CD14-positive monocyte (primary cell): ENCODE data around the gene IL6R. TPM values are rescaled to one million over a fixed set of nuclear protein-coding genes. Genes with fewer than 3 reads are reported as not detected.
A peak's percentile ranks its signal among the peaks of the same experiment; 100 is the strongest.

Experiments
- DNase-seq, 3 donors: peaks; one replicate each; pipeline ENCODE4 v3.0.0-alpha.2; 2011 to 2022
- H2AFZ ChIP-seq: 2 replicates; pipeline ENCODE4 v1.6.0; 2012; ENCODE audit warnings: mild to moderate bottlenecking, low read depth, low read length, inconsistent platforms; ENCODE audit not compliant: insufficient read depth, poor library complexity, severe bottlenecking
- H3K27ac ChIP-seq, 2 donors: 1 replicate in 1 of 2; 2 replicates in 1 of 2; pipeline ENCODE4 v1.5.1; 2012 to 2013; ENCODE audit warnings: low read length in 2 of 2, control low read depth in 1 of 2, inconsistent platforms in 1 of 2, low read depth in 1 of 2, mild to moderate bottlenecking in 1 of 2
- H3K27me3 ChIP-seq, 2 donors: one replicate each; pipeline versions ENCODE4 v1.6.0 to v1.6.1; 2011 to 2013; ENCODE audit warnings: low read length in 2 of 2; ENCODE audit not compliant: control insufficient read depth in 2 of 2, insufficient read depth in 2 of 2
- H3K36me3 ChIP-seq, 2 donors: replicated peaks in 1 of 2; 1 replicate in 1 of 2; 2 replicates in 1 of 2; pipeline versions ENCODE4 v1.5.1 to v1.6.1; 2012 to 2013; ENCODE audit warnings: low read length in 2 of 2, control low read depth in 1 of 2, inconsistent platforms in 1 of 2, mild to moderate bottlenecking in 1 of 2; ENCODE audit not compliant: insufficient read depth in 2 of 2, control insufficient read depth in 1 of 2
- H3K4me1 ChIP-seq, 2 donors: 1 replicate in 1 of 2; 2 replicates in 1 of 2; pipeline versions ENCODE4 v1.5.1 to v1.6.1; 2012 to 2013; ENCODE audit warnings: low read length in 2 of 2, control low read depth in 1 of 2, inconsistent platforms in 1 of 2, mild to moderate bottlenecking in 1 of 2, moderate library complexity in 1 of 2; ENCODE audit not compliant: insufficient read depth in 2 of 2, control insufficient read depth in 1 of 2
- H3K4me2 ChIP-seq: replicated peaks from 2 replicates; pipeline ENCODE3; 2012; ENCODE audit warnings: low read length, moderate library complexity, mild to moderate bottlenecking; ENCODE audit not compliant: poor library complexity, severe bottlenecking; ENCODE audit errors: extremely low read depth
- H3K4me3 ChIP-seq, 3 experiments: fragments of 200-600 bp in 1 of 3; sonication (generic) in 1 of 3; replicated peaks in 1 of 3; 1 replicate in 2 of 3; 2 replicates in 1 of 3; pipeline ENCODE4 v1.5.1; 2011 to 2013; ENCODE audit warnings: low read length in 3 of 3, mild to moderate bottlenecking in 3 of 3, control low read depth in 2 of 3, low read depth in 2 of 3, inconsistent platforms in 1 of 3, moderate library complexity in 1 of 3
- H3K79me2 ChIP-seq: 2 replicates; pipeline ENCODE4 v1.6.0; 2012; ENCODE audit warnings: mild to moderate bottlenecking, control low read depth, inconsistent platforms, low read length, moderate library complexity; ENCODE audit not compliant: insufficient read depth
- H3K9ac ChIP-seq: 2 replicates; pipeline ENCODE4 v1.6.0; 2017; ENCODE audit warnings: low read length, mild to moderate bottlenecking; ENCODE audit not compliant: insufficient read depth, poor library complexity, severe bottlenecking
- H3K9me3 ChIP-seq, 2 donors: replicated peaks in 1 of 2; 1 replicate in 1 of 2; 2 replicates in 1 of 2; pipeline versions ENCODE4 v1.5.1 to v1.6.1; 2012 to 2013; ENCODE audit warnings: low read length in 2 of 2, control low read depth in 1 of 2; ENCODE audit not compliant: control insufficient read depth in 1 of 2, insufficient read depth in 1 of 2
- H4K20me1 ChIP-seq: 2 replicates; pipeline ENCODE4 v1.6.0; 2012; ENCODE audit warnings: mild to moderate bottlenecking, low read length, control low read depth, moderate library complexity; ENCODE audit not compliant: insufficient read depth
- H3K27ac Mint-ChIP-seq, 7 donors: one replicate each; pipeline ENCODE4 v1.8.0; 2020; ENCODE audit warnings: mild to moderate bottlenecking in 7 of 7, mixed read lengths in 7 of 7, moderate library complexity in 6 of 7, inconsistent platforms in 2 of 7
- H3K27me3 Mint-ChIP-seq, 3 donors: one replicate each; pipeline ENCODE4 v1.8.0; 2021 to 2022; ENCODE audit warnings: low read depth in 3 of 3, mild to moderate bottlenecking in 3 of 3, mixed read lengths in 3 of 3, moderate library complexity in 3 of 3, inconsistent platforms in 1 of 3
- H3K36me3 Mint-ChIP-seq, 2 donors: one replicate each; pipeline ENCODE4 v1.8.0; 2020; ENCODE audit warnings: mixed read lengths in 2 of 2, inconsistent platforms in 1 of 2, mild to moderate bottlenecking in 1 of 2
- H3K4me1 Mint-ChIP-seq: one replicate; pipeline ENCODE4 v1.8.0; 2020; ENCODE audit warnings: mild to moderate bottlenecking, mixed read lengths
- H3K4me3 Mint-ChIP-seq, 2 donors: one replicate each; pipeline ENCODE4 v1.8.0; 2020; ENCODE audit warnings: mild to moderate bottlenecking in 2 of 2, mixed read lengths in 2 of 2, moderate library complexity in 1 of 2
- H3K9me3 Mint-ChIP-seq, 7 donors: one replicate each; pipeline ENCODE4 v1.8.0; 2020 to 2022; ENCODE audit warnings: mixed read lengths in 7 of 7, mild to moderate bottlenecking in 6 of 7, moderate library complexity in 6 of 7, inconsistent platforms in 2 of 7
- WGBS: methylation state at CpG from one replicate; pipeline ENCODE4 v1.1.5; 2013; ENCODE audit warnings: missing lambda C conversion rate; ENCODE audit not compliant: insufficient coverage; 5-methylcytosine and 5-hydroxymethylcytosine counted together
- intact Hi-C, 2 donors: fragments of 100-400 bp; cut with micrococcal nuclease; formaldehyde crosslinking; loops; one replicate each; pipeline versions ENCODE4 v1.15.0 to v1.15.1; 2023
- polyA plus RNA-seq, 3 donors: library from polyadenylated mRNA; depleted of rRNA in 1 of 3; unstranded in 2 of 3; stranded (reverse) in 1 of 3; fragments of 300-500 nt in 2 of 3; fragments of >200 nt in 1 of 3; fragmentation: Illumina TruSeq in 2 of 3; gene quantifications; 1 replicate in 2 of 3; 2 replicates in 1 of 3; pipeline ENCODE4 v1.2.3, GENCODE V29; 2012 to 2021
- TF ChIP-seq, protein P1 (sequence below): fragments of 200-600 bp; IDR thresholded peaks from one replicate; pipeline ENCODE4 v1.8.0; 2022; ENCODE audit warnings: antibody characterized with exemption, mild to moderate bottlenecking

The IL6R gene
- polyA plus RNA-seq, 3 donors: 56.4 to 81.7 (median 62.1) TPM

DNA sequence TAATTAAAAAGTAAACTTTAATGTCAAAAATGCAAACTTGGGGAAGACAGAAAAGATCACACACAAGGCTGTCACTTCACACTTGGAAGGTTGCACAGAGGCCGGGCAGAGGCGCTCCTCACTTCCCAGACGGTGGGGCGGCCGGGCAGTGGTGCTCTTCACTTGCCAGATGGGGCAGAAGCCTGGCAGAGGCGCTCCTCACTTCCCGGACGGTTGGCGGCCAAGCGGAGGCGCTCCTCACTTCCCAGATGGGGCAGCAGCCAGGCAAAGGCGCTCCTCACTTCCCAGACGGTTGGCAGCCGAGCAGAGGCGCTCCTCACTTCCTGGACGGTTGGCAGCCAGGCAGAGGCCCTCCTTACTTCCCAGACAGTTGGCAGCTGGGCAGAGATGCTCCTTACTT, 25.8 kb upstream of the IL6R start:
- no peaks in the 10 kb centered on the region for H3K9me3 ChIP-seq
- Mint-ChIP-seq H3K27me3 (peaks cover 0 to 2% (median under 1%) of the 10 kb centered on the region in 3 donors), H3K27ac (no peak overlapping the region), H3K4me1 (peaks cover 4% of the 10 kb centered on the region), H3K9me3 (no peaks in the 10 kb centered on the region), H3K36me3 (no peaks in the 10 kb centered on the region), H3K4me3 (no peak overlapping the region)
- no peak overlapping the region for H3K4me3 ChIP-seq
- intact Hi-C loops: no loop called here
- H3K36me3 ChIP-seq: no peaks in the 10 kb centered on the region
- peaks cover under 1% of the 10 kb centered on the region in 2 donors for H3K4me1 ChIP-seq
- WGBS: 89% methylated on average over 16 of the region's 16 CpGs
- H2AFZ ChIP-seq: no peak overlapping the region
- H3K27ac ChIP-seq: no peak overlapping the region
- no peak overlapping the region for H3K4me2 ChIP-seq
- H3K9ac ChIP-seq: no peak overlapping the region
- H3K27me3 ChIP-seq: no peaks in the 10 kb centered on the region
- no peak for DNase-seq
- no peaks in the 10 kb centered on the region for H3K79me2 ChIP-seq
- TF ChIP-seq, protein P1, sequence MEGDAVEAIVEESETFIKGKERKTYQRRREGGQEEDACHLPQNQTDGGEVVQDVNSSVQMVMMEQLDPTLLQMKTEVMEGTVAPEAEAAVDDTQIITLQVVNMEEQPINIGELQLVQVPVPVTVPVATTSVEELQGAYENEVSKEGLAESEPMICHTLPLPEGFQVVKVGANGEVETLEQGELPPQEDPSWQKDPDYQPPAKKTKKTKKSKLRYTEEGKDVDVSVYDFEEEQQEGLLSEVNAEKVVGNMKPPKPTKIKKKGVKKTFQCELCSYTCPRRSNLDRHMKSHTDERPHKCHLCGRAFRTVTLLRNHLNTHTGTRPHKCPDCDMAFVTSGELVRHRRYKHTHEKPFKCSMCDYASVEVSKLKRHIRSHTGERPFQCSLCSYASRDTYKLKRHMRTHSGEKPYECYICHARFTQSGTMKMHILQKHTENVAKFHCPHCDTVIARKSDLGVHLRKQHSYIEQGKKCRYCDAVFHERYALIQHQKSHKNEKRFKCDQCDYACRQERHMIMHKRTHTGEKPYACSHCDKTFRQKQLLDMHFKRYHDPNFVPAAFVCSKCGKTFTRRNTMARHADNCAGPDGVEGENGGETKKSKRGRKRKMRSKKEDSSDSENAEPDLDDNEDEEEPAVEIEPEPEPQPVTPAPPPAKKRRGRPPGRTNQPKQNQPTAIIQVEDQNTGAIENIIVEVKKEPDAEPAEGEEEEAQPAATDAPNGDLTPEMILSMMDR: no peak
- no peaks in the 10 kb centered on the region for H4K20me1 ChIP-seq

DNA sequence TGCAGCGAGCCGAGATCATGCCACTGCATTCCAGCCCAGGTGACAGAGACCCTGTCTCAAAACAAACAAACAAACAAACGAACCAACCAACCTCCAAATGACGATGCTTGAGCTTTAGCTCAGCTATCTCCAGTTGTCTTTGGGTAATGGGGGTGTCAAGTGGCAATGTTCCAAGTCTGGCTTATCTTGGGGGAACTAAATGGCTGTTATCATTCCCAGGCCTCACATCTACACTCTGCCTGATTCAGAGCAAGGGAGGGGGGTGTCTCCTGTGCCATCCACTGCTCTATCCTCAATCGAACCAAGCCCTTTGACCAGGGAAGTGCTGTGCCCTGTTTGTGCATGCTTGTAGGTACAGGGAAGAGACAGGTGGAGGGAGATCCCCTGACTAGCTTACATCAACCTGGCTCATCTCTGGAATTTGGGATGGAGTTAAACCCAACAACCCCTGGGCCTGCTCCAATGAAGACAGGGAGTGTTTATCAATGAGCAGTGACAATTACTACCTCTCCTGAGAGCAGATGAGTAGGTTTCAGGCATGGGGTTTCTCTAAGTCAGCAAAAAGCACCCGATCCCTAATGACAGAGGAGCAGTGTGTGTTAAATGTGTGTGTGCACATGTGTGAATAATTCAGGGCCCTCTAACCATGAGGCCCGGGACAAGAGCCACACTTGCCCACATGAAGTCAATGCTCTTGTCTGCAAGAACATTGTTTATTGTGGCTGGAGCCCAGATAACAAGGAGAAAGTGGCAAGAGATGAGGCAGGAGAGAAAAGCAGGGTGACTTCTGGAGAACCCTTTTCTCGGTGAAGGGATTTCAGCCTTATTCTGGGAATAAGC, 20.3 kb upstream of the IL6R start:
- peak overlapping the region; percentile 69 for H3K4me2 ChIP-seq
- no peak overlapping the region for H3K4me3 Mint-ChIP-seq
- no peak overlapping the region for H3K9ac ChIP-seq
- peak overlapping the region in 1 of 3 experiments; percentile 68 for H3K4me3 ChIP-seq
- peaks cover 28% of the 10 kb centered on the region for H3K4me1 Mint-ChIP-seq
- no peaks in the 10 kb centered on the region for H4K20me1 ChIP-seq
- H2AFZ ChIP-seq: no peak overlapping the region
- H3K27me3 ChIP-seq: no peaks in the 10 kb centered on the region
- peaks cover 15 to 22% of the 10 kb centered on the region in 2 donors for H3K4me1 ChIP-seq
- no peaks in the 10 kb centered on the region for H3K36me3 ChIP-seq
- no peaks in the 10 kb centered on the region for H3K9me3 Mint-ChIP-seq
- WGBS: 100% methylated on average over 2 of the region's 8 CpGs
- no peak for DNase-seq
- no peaks in the 10 kb centered on the region for H3K79me2 ChIP-seq
- peak overlapping the region in 2 of 7 donors; percentile 69 to 76 for H3K27ac Mint-ChIP-seq
- peak overlapping the region in 1 of 2 donors; percentile 68 for H3K27ac ChIP-seq
- TF ChIP-seq, protein P1: no peak
- no peaks in the 10 kb centered on the region for H3K36me3 Mint-ChIP-seq
- H3K27me3 Mint-ChIP-seq: peaks cover 1 to 3% (median 2%) of the 10 kb centered on the region in 3 donors
- no peaks in the 10 kb centered on the region for H3K9me3 ChIP-seq
- intact Hi-C loops: no loop called here
